MM.1S (cell line): ENCODE data around the gene MYOG.

Experiments used
- DNase-seq: peaks from one replicate; pipeline ENCODE4 v3.0.0-alpha.2; 2015
- H2AFZ ChIP-seq: fragments of 300-600 bp; sonication (generic); 2 replicates; pipeline ENCODE4 v1.6.0; 2016; ENCODE audit warnings: antibody characterized with exemption, low read length
- H3F3A ChIP-seq: fragments of 300-600 bp; sonication (generic); 2 replicates; pipeline ENCODE4 v1.6.1; 2016; ENCODE audit warnings: mild to moderate bottlenecking, antibody characterized with exemption, low read length, moderate library complexity, mixed read lengths; ENCODE audit not compliant: insufficient read depth
- H3K27ac ChIP-seq: fragments of 300-600 bp; sonication (generic); 2 replicates; pipeline ENCODE4 v1.5.1; 2016; ENCODE audit warnings: mild to moderate bottlenecking, low read length
- H3K27me3 ChIP-seq: fragments of 300-600 bp; sonication (generic); replicated peaks from 2 replicates; pipeline ENCODE4 v1.6.0; 2016; ENCODE audit warnings: low read length; ENCODE audit not compliant: insufficient read depth
- H3K36me3 ChIP-seq: fragments of 300-600 bp; sonication (generic); replicated peaks from 2 replicates; pipeline ENCODE4 v1.6.1; 2016; ENCODE audit warnings: mild to moderate bottlenecking, low read length, mixed read lengths; ENCODE audit not compliant: insufficient read depth
- H3K4me1 ChIP-seq: fragments of 300-600 bp; sonication (generic); 2 replicates; pipeline ENCODE4 v1.6.1; 2016; ENCODE audit warnings: low read length, mixed read lengths
- H3K4me2 ChIP-seq: fragments of 300-600 bp; sonication (generic); 2 replicates; pipeline ENCODE4 v1.6.0; 2016; ENCODE audit warnings: low read depth, low read length
- H3K4me3 ChIP-seq: fragments of 300-600 bp; sonication (generic); 2 replicates; pipeline ENCODE4 v1.5.1; 2016; ENCODE audit warnings: low read length, mixed read lengths
- H3K79me2 ChIP-seq: fragments of 300-600 bp; sonication (generic); 2 replicates; pipeline ENCODE4 v1.6.1; 2016; ENCODE audit warnings: mixed run types, low read length, mixed read lengths
- H3K9ac ChIP-seq: fragments of 300-600 bp; sonication (generic); 2 replicates; pipeline ENCODE4 v1.6.1; 2016; ENCODE audit warnings: low read length, mixed read lengths
- H3K9me2 ChIP-seq: fragments of 300-600 bp; sonication (generic); replicated peaks from 2 replicates; pipeline ENCODE4 v1.6.1; 2016; ENCODE audit warnings: mild to moderate bottlenecking, low read length, mixed read lengths; ENCODE audit not compliant: insufficient read depth
- H3K9me3 ChIP-seq: fragments of 300-600 bp; sonication (generic); replicated peaks from 2 replicates; pipeline ENCODE4 v1.6.1; 2016; ENCODE audit warnings: mild to moderate bottlenecking, low read length, mixed read lengths; ENCODE audit not compliant: insufficient read depth
- H4K20me1 ChIP-seq: fragments of 300-600 bp; sonication (generic); 2 replicates; pipeline ENCODE4 v1.6.1; 2016; ENCODE audit warnings: mild to moderate bottlenecking, low read length, moderate library complexity, mixed read lengths; ENCODE audit not compliant: insufficient read depth
- CTCF ChIP-seq: fragments of 300-600 bp; sonication (generic); IDR thresholded peaks from 2 replicates; pipeline ENCODE4 v1.5.1; 2016; ENCODE audit warnings: antibody characterized with exemption, low read length, mixed read lengths
- EZH2 ChIP-seq: fragments of 300-600 bp; sonication (generic); optimal IDR thresholded peaks from 2 replicates; pipeline ENCODE3; 2017; ENCODE audit warnings: low read depth, mild to moderate bottlenecking, antibody characterized with exemption, low read length, mixed read lengths
- EZH2phosphoT487 ChIP-seq: fragments of 300-600 bp; sonication (generic); IDR thresholded peaks from 2 replicates; pipeline ENCODE4 v1.6.1; 2018; ENCODE audit warnings: antibody characterized with exemption, low read length

The MYOG gene

GRCh38 chr1:203082231-203082505 lies 3.6 kb downstream of the MYOG start:
- H3K9me3 ChIP-seq, result no peaks in the 10 kb centered on the region
- H3K4me2 ChIP-seq, result no peak overlapping the region
- TF ChIP-seq EZH2phosphoT487, result no peak
- TF ChIP-seq CTCF, result no peak
- no peak for TF ChIP-seq EZH2

GRCh38 chr1:203081465-203082230 lies 4.2 kb downstream of the MYOG start:
- H3K4me1 ChIP-seq, result no peaks in the 10 kb centered on the region
- H3K9ac ChIP-seq, result no peak overlapping the region
- TF ChIP-seq EZH2phosphoT487, result no peak
- H3K4me3 ChIP-seq, result no peak overlapping the region
- no peaks in the 10 kb centered on the region for H3K79me2 ChIP-seq
- no peak overlapping the region for H3K4me2 ChIP-seq
- no peaks in the 10 kb centered on the region for H4K20me1 ChIP-seq
- no peaks in the 10 kb centered on the region for H3F3A ChIP-seq
- no peaks in the 10 kb centered on the region for H3K9me3 ChIP-seq
- H3K27me3 ChIP-seq, result no peaks in the 10 kb centered on the region
- H3K27ac ChIP-seq, result no peak overlapping the region
- H3K36me3 ChIP-seq, result no peaks in the 10 kb centered on the region
- no peaks in the 10 kb centered on the region for H3K9me2 ChIP-seq
- no peak for DNase-seq
- H2AFZ ChIP-seq, result no peak overlapping the region

More at GRCh38 chr1:203082231-203082505, 3.6 kb downstream of the MYOG start:
- Histone ChIP-seq H4K20me1 (no peaks in the 10 kb centered on the region), H3K27ac (no peak overlapping the region), H3K4me3 (no peak overlapping the region), H3K79me2 (no peaks in the 10 kb centered on the region), H3K27me3 (no peaks in the 10 kb centered on the region), H3F3A (no peaks in the 10 kb centered on the region), H3K9me2 (no peaks in the 10 kb centered on the region), H3K9ac (no peak overlapping the region), H3K36me3 (no peaks in the 10 kb centered on the region), H2AFZ (no peak overlapping the region), H3K4me1 (no peaks in the 10 kb centered on the region)
- no peak for DNase-seq

GRCh38 chr1:203080456-203080855 lies 5.4 kb downstream of the MYOG start:
- H4K20me1 ChIP-seq, result no peaks in the 10 kb centered on the region
- no peaks in the 10 kb centered on the region for H3K9me2 ChIP-seq
- H3K4me1 ChIP-seq, result no peaks in the 10 kb centered on the region
- no peak overlapping the region for H2AFZ ChIP-seq
- H3K4me2 ChIP-seq, result no peak overlapping the region
- no peak overlapping the region for H3K9ac ChIP-seq
- H3F3A ChIP-seq, result no peaks in the 10 kb centered on the region
- DNase-seq, result no peak
- no peaks in the 10 kb centered on the region for H3K36me3 ChIP-seq
- H3K27ac ChIP-seq, result no peak overlapping the region
- H3K79me2 ChIP-seq, result no peaks in the 10 kb centered on the region
- no peaks in the 10 kb centered on the region for H3K9me3 ChIP-seq
- no peak for TF ChIP-seq EZH2phosphoT487
- no peak for TF ChIP-seq EZH2
- TF ChIP-seq CTCF, result no peak
- H3K4me3 ChIP-seq, result no peak overlapping the region
- H3K27me3 ChIP-seq, result no peaks in the 10 kb centered on the region

- Histone ChIP-seq H3K9me3 (no peaks in the 10 kb centered on the region), H3K4me3 (no peak overlapping the region), H3K79me2 (no peaks in the 10 kb centered on the region), H3K9ac (no peak overlapping the region), H3K4me2 (no peak overlapping the region), H3K27me3 (no peaks in the 10 kb centered on the region), H3K36me3 (no peaks in the 10 kb centered on the region), H3K27ac (no peak overlapping the region), H3K4me1 (no peaks in the 10 kb centered on the region), H3K9me2 (no peaks in the 10 kb centered on the region), H2AFZ (no peak overlapping the region), H4K20me1 (no peaks in the 10 kb centered on the region), H3F3A (no peaks in the 10 kb centered on the region)
- no peak for DNase-seq
- no peak for TF ChIP-seq EZH2phosphoT487
- no peak for TF ChIP-seq EZH2
- TF ChIP-seq CTCF, result no peak
Observed at GRCh38 chr1:203078478-203078877, 7.3 kb downstream of the MYOG start.
